Activated T-helper 1 cell treated with anti-CD3 and anti-CD28 coated beads, Interleukin-2, amount 50 U/mL, for 16 hours (primary cell): ENCODE results near the gene BAMBI.

Source experiments
- DNase-seq, 2 donors: peaks; one replicate each; pipeline ENCODE4 v3.0.0-alpha.2; 2020; ENCODE audit warnings: low read depth in 1 of 2, low spot score in 1 of 2

The BAMBI gene

DNA sequence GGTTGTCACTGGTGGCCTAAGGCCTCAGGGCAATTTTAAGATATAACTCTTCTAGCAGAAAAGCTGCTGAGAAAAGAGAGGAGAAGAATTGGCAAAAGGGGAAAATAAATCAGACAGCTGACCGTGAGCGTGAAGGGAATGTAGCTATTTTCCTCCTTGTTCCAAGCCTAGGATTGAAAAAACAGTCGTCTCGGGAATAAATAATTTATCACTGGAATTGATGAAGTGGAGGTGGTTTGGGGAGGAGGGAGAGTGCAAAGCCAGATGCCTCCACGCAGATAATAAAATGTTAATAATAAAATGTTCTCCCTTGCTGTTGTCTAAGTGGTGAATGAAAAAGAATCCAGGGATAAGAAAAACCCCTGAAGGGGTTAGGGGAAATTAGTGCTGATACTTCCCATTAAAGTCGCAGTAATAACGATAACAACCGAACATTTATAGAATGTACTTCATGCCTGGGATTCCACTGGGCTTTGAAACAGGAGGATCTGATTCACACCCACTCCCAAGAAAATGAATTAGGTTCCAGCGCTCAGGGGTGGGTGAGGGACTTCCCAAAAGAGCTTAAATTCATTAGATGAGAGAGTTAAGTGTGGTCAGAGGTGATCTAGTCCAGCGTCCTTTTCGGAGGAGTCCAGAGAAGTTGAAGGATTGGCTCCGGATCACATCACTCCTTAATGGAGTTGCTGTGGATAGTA, 27.3 kb downstream of the BAMBI start:
- no peak for DNase-seq

DNA sequence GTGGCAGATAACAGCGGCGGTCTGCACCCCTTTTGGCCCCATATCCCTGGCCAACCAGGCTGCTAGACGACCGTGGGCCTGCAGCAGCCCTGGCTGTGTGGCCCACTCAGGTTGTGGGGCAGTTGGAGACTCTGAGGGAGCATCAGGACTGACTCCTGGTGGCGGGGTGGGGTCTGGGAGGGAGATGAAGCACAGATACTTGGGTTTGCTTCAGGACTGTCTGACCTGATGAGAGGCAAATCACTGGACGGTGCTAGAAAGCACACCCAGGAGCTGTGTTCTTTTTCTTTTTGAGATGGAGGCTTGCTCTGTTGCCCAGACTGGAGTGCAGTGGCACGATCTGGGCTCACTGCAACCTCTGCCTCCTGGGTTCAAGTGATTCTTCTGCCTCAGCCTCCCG, 28.2 kb downstream of the BAMBI start:
- DNase-seq = no peak

DNA sequence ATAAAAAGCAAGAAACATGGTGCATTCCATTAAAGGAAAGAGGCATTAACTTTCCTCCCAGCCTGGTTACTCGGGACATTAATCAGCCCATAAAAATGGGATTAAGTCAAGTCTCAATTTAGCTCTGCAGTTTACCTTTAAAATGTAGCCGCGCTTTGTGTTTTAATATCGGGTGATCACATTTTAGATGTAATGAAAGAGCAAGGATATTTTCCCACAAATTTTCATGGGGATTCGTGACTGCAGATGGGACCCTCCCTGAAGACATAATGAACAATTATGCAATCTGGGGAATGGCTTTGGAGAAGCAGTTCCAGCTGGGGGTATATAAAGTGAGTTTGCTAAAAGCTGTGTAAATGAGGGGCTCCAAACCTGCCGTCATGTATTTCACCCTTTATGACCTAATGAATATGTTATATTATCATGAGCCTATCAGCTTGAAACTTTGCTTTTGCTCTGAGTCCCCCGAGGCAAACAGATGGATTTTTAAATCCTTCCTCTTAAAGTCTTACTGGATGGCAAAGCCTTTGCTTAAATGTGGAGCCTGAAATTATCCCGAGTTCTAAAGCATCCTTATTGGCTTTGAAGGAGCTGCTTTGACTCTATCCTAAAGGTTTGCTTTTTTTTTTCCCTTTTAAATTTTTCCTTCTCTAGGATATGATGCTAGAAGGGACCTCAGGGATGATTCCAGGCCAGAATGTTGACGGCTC, 31.8 kb downstream of the BAMBI start:
- no peak for DNase-seq

DNA sequence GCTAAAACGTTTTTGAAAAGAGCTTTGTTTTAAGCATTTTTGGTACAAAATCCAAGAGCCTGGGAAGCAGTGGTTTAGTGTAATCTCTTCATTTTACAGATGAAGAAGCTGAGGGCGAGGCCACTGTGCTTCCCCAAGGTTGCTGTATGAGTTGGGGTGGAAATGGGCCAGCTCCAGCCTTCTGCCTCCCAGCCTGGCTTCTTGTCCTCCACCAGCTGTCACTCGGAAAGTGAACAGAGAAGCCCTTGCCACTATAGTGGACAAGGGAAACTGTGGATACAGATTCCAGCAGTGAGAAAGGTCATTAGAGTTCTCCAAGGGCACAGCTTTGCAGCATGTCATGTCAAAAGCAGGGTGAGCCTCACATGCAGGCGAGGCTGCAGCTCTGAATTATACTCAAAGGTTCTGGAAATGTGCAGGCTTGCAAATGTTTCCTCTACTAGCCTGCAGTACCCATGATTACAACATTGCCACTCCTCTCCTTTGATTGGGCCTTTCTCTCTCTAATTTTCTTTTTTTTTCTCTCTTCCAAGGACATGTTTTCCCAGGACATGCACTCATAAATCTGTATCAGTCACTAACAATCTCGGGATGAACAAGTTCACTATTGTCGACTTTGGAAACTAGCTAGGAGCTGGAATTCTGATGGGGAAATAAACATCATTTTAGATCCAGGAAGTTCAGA, 33.0 kb downstream of the BAMBI start:
- no peak for DNase-seq

DNA sequence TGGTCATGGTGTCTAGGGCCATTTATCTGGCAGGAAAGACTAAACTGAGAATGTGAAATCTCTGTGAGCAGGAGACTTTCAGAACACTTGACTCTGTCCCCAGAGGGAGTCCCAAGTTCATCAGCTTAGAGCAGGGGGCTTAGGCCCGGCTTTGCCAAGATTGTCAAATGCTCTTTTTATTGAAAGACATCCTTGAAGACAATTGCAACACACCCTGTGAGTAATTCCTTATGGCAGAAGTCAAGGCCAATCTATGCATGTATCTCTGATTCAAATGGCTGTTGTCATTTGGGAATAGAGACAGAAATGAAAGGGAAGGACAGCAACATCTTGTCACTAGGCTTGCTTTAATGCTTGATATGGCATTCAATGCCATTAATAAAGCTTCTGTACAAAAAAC, 33.7 kb downstream of the BAMBI start:
- DNase-seq = no peak

DNA sequence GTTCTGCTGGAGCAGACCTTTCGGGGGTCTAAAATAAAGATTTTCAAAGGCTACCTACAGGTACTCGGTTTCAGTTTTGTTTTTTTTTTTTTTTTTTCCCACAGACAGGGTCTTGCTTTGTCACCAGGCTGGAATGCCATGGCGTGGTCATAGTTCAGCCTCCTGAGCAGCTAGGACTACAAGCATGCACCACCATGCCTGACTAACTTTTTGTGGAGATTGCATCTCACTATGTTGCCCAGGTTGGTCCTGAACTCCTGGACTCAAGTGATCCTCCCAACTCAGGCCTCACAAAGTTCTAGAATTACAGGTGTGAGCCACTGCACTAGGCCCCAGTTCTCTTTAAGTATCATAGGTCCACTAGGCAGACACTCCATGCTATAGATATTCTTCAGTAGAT, 34.5 kb downstream of the BAMBI start:
- no peak for DNase-seq

DNA sequence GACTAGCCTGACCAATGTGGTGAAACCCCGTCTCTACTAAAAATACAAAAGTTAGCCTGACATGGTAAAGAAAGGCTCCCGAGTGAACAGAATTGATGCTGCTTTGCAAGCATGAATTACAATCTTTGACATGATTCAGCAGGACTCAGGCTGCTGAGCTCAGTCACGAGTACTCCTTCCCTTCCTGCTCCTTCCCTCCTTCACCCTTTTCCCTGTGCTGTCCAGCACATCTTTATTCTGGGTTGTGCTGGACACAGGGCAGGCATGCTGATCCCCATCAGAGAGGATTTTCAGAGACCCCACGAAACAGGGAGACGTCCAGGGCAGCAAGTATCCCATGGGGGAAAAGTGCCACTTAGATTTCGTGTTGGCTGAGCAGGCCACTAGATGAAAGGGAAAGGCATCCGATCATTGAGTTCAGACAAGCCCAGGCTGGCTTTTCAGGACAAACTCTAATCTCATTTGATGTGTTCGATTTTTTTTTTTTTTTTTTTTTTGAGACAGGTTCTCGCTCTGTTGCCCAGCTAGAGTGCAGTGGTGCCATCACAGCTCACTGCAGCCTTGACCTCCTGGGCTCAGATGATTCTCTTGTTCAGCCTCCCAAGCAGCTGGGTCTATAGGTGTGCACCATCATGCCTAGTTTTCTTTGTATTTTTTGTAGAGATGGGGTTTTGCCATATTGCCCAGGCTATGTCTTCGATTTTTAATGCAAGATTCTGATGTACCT, 36.5 kb downstream of the BAMBI start:
- no peak for DNase-seq

DNA sequence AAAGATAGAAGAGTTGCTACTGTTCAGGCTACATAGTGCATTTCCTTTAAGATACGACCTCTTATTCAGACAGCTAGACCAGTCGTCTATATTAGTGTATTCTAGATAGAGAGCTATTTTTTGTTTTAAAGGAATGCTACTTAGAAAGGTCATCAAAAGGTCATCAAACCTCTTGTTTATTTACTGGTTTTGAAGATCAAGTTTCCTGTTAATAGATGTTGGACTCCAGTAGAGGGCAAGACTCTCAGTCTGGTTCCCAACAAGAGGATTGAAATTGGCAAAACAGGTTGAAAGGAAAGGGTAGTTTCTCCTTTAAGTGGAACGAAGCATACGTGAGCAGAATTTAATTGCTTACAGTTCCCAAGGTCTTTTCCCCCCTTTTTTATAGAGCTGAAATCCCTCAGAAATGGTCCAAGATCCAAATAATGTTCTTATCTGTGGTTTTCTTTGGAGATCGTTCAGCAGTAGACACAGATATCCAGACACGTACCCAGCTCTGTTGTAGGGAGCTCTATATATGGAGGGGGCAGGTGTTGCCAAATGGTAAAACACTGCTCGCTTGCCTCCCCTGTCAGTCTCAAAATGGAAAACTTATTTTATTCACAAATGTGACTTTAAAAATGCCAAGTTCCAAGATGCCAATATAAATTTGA, 37.2 kb downstream of the BAMBI start:
- DNase-seq = no peak

DNA sequence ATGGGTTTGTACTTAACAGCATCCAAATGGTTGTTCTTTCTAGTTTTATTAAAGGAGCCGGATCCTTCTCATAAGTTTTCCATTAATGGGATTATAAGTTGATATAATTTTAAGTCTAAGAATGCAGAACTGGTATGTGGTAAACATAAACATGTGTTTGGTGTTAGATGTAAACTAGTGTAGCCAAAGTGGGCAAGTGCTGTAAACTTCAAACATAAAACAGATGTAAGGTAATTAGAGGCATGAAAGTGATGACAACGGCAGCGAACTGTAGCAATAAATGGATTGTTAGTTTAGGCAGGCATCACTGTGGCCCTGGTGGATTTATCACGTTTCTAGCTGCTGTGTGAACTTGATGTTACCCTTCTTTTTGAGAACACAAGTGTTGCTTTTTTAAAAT, 37.9 kb downstream of the BAMBI start:
- DNase-seq = no peak

DNA sequence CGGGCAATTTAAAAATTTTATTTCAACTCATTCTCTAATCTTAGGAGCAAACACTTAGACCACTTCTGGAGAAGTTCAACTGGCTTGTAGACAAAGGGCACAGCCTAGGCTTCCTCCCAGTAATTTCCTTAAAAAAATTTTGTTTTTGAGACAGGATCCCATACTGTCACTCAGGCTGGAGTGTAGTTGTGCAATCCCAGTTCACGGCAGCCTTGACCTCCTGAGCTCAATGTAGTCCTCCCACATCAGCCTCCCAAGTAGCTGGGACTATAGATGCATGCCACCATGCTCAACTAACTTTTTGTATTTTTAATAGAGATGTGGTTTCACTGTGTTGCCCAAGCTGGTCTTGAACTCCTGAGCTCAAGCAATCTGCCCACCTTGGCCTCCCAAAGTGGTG, 38.4 kb downstream of the BAMBI start:
- no peak for DNase-seq

DNA sequence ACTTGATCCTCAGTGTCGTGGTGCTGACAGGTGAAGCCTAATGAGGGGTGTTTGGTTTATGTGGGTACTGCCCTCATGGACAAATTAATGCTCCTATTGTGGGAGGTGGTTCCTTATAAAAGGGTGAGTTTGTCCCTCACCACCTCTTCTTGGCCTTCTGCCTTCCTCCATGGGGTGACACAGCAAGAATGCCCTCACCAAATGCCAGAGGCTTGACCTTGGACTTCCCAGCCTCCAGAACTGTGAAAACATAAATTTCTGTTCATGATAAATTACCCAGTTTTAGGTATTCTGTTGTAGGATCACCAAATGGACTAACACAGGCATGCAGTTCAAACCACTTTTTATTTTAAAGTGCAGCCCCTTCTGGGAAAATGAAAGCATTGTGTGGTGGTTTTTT, 39.4 kb downstream of the BAMBI start:
- DNase-seq = no peak

DNA sequence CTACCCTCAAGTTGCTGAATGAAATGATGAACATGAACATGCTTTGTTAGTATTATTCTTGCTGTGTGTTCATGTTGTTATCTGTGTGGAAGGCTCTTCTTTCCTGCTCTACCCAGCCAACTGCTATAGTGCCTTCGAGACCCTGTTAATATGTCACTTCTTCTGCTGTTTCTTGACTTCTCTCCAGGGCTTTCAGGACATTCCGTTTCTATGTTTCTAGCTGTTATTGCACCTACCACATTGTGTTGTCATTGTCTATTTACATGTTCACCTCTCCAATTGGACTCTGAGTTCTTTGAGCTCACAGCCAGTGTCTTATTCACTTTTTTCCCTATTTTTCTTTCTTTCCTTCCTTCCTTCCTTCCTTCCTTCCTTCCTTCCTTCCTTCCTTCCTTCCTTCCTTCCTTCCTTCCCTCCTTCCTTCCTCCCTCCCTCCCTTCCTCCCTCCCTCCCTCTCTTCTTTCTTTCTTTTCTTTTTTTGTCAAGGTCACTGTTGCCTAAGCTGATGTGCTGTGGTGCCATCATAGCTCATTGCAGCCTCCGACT, 40.4 kb downstream of the BAMBI start:
- no peak for DNase-seq

DNA sequence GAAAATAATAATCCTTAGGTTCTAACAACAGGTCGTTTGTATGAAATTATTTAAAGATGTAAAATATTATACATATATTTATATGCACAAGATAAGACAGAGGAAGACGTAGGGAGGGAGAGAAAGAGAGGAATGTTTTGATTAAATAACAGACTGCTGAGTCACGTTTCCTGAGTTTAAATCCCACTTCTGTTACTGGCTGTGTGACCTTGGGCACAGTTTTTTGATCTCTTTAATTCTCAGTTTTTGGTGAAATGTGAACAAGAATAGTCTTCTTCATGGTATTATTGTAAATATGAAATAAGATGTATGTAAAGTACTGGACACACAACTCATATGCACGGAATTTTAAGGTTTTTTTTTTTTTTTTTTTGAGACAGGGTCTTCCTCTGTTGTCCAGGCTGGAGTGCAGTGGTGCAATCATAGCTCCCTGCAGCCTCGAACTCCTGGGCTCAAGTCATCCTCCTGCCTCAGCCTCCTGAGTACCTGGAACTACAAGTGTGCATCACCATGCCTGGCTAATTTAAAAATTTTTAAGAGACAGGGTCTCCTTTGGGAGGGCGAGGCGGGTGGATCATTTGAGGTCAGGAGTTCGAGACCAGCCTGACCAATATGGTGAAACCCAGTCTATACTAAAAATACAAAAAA, 42.6 kb downstream of the BAMBI start:
- no peak for DNase-seq

DNA sequence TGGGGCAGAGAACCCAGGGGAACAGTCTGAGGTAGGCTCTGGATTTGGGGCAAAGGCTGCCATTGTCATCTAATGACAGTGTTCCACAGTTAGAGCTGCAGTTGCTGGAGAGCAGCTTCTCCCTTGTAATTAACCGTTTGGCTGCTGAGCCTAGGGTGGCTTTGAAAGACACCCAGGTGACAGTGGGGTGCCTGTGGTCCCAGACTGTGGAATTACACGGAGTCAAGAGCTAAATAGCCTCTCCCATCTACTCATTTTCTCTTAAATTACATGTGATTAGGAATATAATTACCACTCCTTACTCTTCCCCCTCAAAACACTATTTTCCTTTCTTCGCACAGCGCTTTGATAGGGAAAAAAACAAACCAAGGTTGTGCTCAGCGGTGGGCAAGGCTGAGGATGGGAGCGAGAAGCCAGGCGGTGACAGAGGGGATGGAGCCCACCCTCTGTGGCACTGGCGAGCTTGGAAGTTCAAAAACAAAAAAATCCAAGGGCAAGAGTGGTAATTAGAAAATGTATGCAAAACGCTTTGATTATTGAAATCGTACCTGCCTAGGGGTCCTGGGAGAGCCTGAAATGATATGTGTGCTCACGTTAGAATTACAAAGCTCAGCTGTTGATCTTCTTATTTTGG, 44.1 kb downstream of the BAMBI start:
- DNase-seq = no peak

DNA sequence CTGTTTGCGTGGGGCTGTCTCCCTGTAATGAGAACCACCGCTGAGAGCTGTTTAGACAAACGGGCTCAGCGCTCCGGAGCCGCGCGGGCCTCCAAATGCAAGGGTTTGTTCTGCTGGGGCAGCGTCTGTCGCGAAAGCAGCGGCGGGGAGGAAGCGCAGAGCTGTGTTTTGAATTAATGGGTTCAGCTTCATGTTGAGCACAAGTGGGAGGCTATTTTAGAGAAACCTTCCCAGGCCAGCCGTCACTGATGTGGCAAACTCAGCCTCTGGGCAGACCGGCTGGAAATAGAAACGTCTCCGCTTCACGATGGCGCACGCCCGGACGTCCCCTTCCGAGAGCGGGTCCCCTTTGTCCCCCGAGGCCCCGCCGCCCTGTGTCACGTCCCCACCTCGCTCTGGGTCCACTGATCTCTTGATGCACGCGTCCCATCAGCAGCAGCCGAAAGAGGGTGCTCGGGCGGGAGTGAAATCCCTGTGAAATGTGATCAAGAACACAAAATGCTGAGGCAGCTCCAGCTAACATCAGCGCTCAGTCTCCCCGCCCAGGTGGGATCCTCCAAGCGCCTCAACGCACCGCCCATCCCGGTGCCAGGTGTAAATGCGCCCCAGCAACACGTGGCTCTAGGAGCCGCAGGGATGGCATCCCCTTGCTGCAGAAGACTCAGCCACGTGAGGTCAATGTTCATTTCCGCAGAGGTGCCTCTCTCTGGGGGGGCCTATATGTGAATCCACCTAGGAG, 44.9 kb downstream of the BAMBI start:
- DNase-seq = no peak

DNA sequence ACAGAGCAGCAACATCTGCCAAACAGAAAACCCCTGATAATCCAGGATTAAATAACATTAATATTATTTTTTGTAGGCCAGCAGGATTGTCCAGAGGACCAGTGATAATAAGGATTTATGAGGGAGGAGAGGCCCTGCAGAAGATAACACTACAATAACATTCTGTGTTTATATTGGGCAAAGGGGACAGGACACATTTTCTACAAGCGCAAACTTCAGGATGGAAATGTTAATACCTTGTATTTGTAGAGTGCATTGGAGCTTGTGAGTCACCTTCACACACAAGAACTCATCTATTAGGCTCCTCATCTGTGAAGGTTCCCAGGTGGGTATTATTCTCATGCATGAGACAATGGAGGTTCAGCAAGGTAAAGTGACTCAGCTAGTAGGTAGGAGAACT, 51.0 kb downstream of the BAMBI start:
- no peak for DNase-seq

DNA sequence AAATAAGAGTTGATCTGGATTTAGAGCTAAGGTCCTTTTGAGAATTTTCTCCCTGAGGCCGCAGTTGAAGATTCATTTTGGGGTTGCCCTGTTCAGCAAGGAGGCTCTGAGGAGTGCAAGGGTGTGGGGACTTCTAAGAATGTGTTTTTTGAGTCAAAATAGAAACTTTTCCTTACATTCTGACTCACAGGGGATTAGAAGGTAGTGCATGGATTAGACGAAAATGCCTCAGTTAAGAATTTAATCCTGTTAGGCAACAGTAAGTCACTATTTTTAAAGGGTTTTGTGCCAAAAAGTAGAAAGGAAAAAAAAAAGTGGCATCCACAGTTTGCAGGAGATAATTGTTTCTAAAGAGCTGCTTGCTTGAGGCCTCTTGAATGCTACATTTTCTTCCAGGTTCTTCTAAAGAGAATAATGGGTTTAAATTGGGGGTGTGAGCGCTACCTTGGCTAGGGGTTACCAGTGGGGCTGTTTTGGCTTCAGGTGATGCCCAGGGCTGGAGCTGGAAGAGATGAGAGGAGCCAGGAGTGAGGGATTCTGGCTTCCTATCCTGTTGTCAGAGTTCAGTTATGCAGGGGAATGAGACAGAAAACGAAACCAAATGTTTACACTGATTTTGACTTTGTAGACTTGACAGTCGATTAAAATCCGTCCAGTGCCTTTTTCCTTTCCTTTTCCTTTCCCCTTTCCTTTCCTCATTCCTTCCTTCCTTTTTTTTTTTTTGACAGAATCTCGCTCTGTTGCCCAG, 52.9 kb downstream of the BAMBI start:
- no peak for DNase-seq

DNA sequence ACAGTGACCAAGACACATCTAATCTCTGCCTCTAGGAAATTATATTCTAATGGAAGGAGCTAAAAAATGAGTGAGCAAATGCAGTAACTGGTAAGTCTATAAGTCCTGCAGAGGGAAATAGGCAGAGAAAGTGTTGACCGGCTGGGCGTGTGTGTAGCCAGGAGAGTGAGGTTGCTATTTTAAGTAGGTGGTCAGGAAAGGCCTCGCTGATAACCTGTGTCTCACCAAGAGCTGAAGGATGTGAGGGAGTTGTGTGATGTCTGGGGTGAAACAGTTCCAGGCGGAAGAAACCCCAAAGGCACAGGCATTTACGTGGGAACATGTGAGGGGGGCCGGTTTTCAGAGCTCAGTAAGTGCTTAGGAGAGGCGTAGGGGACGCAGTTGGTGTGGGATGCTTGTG, 54.8 kb downstream of the BAMBI start:
- no peak for DNase-seq
